Stimulated activated CD4-positive, alpha-beta T cell treated with anti-CD3 and anti-CD28 coated beads, Interleukin-4, amount 100 ng/mL, for 24 hours (primary cell): Measurements from ENCODE around the gene ORC4.

Experiments used
- DNase-seq: peaks from one replicate; pipeline ENCODE4 v3.0.0-alpha.2; 2020

The ORC4 gene

DNA sequence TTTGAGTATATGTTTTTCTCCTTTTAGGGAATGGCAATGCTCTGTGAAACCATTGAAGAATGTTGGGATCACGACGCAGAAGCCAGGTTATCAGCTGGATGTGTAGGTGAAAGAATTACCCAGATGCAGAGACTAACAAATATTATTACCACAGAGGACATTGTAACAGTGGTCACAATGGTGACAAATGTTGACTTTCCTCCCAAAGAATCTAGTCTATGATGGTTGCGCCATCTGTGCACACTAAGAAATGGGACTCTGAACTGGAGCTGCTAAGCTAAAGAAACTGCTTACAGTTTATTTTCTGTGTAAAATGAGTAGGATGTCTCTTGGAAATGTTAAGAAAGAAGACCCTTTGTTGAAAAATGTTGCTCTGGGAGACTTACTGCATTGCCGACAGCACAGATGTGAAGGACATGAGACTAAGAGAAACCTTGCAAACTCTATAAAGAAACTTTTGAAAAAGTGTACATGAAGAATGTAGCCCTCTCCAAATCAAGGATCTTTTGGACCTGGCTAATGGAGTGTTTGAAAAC lies 93.4 kb downstream of the ORC4 start:
- DNase-seq, result no peak

DNA sequence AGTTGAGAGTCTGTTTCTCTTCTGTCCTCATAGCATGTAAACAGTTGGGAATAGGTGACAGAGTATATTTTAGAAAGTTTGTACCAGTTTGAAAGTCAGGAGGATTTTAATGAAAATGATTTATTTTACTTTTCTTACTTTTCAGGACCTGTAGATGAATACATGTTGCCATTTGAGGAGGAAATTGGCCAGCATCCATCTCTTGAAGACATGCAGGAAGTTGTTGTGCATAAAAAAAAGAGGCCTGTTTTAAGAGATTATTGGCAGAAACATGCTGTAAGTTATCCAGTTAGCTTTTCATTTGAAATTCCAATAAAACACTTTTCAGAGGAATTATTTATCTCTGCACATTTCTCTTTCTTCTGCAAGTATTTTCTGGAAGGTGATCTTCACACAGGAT lies 94.7 kb downstream of the ORC4 start:
- DNase-seq, result no peak

GRCh38 chr2:147924647-147925046 lies 95.9 kb downstream of the ORC4 start:
- DNase-seq, result no peak

GRCh38 chr2:147923846-147924245 lies 96.7 kb downstream of the ORC4 start:
- no peak for DNase-seq

DNA sequence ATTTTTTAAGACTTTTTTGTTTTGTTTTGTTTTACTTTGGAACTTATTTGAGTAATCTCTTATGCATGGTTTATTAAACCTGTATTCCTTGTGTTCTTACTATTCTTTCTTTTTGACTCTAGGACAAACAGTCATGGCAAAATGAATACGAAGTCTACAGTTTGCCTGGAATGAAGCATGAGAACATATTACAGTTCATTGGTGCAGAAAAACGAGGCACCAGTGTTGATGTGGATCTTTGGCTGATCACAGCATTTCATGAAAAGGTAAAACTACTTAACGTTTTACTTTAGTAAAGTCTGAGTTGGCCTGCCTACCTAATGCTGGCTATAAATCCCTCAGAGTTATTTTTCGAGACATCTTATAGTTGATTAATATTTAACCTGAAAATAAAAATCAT lies 103.4 kb downstream of the ORC4 start:
- no peak for DNase-seq

DNA sequence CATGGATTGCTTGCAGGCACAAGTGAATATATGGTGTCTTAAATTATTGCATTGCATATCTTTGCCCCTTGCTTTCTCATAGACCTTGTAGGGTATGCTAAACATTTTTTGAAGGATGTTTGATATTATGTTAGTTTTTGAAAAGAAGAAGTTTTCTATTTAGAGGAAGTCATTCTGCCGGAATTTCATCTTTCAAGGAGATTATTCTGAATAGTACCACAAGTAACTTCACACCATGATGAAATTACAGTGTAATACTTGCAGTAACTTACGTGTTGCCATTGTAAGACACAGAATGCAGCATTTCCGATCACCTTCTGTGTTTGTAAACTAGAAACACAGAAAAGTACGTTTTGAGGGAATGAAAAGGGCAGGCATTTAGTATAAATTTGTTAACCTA lies 103.8 kb downstream of the ORC4 start:
- DNase-seq, result no peak

DNA sequence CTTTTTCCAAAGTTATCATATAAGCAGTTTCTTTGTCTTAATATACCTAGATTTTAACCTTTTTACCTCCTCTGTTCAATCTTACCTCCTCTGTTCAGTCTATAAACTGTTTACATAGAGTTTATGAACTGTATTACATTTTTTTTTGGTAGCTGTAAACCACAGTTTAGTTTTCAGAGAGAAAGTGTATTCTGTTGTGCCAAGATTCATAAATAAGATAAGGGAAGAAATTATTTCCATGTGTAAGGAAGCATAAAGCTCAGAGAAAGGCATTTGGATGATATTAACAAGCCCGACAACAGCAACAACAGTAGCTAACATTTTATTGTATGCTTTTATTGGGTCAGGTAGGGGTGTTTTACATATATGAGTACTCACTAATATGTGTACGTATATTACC lies 104.5 kb downstream of the ORC4 start:
- no peak for DNase-seq

- no peak for DNase-seq
Observed at GRCh38 chr2:147913701-147914480, 106.6 kb downstream of the ORC4 start.

- DNase-seq, result peak; percentile 49
Observed at GRCh38 chr2:147910990-147911473, 109.5 kb downstream of the ORC4 start.

- DNase-seq, result no peak
Observed at GRCh38 chr2:147909178-147909577, 111.4 kb downstream of the ORC4 start.

- no peak for DNase-seq
Observed at GRCh38 chr2:147904051-147904450, 116.5 kb downstream of the ORC4 start.

- DNase-seq, result no peak
Observed at GRCh38 chr2:147888680-147889079, 131.9 kb downstream of the ORC4 start.

DNA sequence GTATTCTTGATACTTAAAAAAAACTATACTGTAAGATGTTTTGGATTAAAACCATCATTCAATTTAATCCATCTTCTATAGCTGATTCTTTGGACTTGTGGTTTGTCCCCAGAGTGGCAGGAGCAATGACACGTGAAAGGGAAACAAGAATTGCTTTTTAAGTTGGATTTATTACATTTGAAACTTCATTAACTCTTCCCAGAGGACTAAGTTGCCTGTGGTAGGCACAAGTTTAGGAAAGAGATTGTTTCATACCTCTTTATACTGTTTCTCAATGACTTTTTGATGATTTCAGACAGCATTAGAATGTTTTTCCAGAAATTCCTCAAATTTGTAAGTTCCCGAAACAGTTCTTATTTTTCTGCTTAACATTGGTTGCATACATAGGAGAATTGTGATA lies 134.4 kb downstream of the ORC4 start:
- no peak for DNase-seq

DNA sequence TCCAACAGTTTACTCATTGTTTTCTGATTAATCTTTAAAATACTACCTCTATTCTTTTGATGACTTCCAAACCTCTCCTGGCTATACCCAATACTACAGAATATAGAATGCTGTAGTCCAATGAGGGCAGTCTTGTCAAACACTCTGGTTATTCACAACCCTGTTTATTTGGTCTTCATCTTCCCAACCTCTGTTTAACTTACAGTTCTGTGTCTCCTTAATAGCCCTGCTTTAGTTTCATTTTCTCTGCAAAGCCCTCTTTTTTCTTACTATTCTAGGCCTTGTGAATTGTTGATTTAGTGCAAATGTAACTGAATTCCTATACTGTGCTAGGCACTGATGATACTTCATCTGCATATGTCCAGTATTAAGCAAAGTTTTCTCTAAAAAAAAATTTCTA lies 135.7 kb downstream of the ORC4 start:
- DNase-seq, result no peak

GRCh38 chr2:147882631-147883030 lies 137.9 kb downstream of the ORC4 start:
- no peak for DNase-seq
